GM23338 (cell line): ENCODE measurements around the gene RNF115.

Source experiments
- CREB1 ChIP-seq: fragments of 250-450 bp; sonication (Bioruptor Pico); IDR thresholded peaks from 2 replicates; pipeline ENCODE4 v1.5.0; 2020; ENCODE audit warnings: low read depth, mild to moderate bottlenecking, moderate library complexity
- EZH2 ChIP-seq: fragments of 200-600 bp; sonication (generic); IDR thresholded peaks from one replicate; pipeline ENCODE4 v1.8.0; 2017; ENCODE audit warnings: antibody characterized with exemption, mild to moderate bottlenecking, low read depth; ENCODE audit not compliant: unreplicated experiment
- POLR2AphosphoS5 ChIP-seq: IDR thresholded peaks from 2 replicates; pipeline ENCODE4 v1.6.1; 2016; ENCODE audit warnings: antibody characterized with exemption, low read depth
- TF ChIP-seq, protein P1 (sequence below): IDR thresholded peaks from one replicate; pipeline ENCODE4 v1.6.1; 2018; ENCODE audit warnings: antibody characterized with exemption; ENCODE audit not compliant: unreplicated experiment
- TF ChIP-seq, protein P2 (sequence below), 2 experiments: fragments of 200-600 bp in 1 of 2; sonication (generic) in 1 of 2; conservative IDR thresholded peaks; 2 replicates each; pipeline versions ENCODE4 v1.5.1 to v1.6.1; 2016 to 2017; ENCODE audit warnings: antibody characterized with exemption in 2 of 2, low read depth in 2 of 2, mild to moderate bottlenecking in 2 of 2, moderate library complexity in 1 of 2

DNA sequence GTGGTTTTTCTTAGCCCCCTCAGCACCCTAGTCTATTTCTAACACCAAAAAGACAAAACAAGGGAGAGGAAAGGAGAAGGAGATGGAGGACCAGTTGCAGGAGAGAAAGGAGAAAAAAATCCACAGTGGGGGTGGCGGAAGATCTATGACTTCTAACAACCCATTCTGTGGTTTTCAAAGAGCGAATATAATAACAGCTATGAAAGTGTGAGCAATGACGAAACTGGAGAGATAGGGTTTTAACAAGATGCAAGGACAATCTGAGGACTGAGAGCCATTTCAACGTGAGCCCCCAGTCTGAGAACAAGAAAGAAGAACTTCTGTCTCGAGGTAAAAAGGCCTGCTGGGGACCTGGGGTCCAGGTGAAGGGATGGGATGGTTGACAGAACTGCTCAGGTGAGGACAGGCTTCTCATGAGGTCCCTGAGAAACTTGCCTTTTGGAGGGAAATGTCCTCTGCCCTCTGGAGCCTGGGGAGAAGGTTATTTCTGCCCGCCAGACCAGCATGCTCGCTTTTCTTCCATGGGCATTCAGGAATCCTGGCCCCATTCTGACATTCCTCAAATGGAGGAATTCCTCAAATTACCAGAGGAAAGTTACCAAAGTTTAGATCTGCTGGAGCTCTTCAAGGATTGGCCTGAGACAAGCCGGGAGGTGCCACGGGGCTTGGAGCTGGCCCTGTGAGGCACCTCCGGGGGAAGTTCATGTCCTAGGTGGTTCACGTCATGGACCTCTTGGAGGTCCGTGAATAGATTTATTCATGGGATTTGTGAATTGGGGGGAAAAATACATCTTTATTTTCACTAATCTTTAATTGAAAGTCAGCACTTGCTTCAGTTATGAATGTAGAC, 104.4 kb downstream of the RNF115 start, which contains the start of gene CD160:
- TF ChIP-seq, protein P1, sequence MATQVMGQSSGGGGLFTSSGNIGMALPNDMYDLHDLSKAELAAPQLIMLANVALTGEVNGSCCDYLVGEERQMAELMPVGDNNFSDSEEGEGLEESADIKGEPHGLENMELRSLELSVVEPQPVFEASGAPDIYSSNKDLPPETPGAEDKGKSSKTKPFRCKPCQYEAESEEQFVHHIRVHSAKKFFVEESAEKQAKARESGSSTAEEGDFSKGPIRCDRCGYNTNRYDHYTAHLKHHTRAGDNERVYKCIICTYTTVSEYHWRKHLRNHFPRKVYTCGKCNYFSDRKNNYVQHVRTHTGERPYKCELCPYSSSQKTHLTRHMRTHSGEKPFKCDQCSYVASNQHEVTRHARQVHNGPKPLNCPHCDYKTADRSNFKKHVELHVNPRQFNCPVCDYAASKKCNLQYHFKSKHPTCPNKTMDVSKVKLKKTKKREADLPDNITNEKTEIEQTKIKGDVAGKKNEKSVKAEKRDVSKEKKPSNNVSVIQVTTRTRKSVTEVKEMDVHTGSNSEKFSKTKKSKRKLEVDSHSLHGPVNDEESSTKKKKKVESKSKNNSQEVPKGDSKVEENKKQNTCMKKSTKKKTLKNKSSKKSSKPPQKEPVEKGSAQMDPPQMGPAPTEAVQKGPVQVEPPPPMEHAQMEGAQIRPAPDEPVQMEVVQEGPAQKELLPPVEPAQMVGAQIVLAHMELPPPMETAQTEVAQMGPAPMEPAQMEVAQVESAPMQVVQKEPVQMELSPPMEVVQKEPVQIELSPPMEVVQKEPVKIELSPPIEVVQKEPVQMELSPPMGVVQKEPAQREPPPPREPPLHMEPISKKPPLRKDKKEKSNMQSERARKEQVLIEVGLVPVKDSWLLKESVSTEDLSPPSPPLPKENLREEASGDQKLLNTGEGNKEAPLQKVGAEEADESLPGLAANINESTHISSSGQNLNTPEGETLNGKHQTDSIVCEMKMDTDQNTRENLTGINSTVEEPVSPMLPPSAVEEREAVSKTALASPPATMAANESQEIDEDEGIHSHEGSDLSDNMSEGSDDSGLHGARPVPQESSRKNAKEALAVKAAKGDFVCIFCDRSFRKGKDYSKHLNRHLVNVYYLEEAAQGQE = no peak
- TF ChIP-seq, protein P2, sequence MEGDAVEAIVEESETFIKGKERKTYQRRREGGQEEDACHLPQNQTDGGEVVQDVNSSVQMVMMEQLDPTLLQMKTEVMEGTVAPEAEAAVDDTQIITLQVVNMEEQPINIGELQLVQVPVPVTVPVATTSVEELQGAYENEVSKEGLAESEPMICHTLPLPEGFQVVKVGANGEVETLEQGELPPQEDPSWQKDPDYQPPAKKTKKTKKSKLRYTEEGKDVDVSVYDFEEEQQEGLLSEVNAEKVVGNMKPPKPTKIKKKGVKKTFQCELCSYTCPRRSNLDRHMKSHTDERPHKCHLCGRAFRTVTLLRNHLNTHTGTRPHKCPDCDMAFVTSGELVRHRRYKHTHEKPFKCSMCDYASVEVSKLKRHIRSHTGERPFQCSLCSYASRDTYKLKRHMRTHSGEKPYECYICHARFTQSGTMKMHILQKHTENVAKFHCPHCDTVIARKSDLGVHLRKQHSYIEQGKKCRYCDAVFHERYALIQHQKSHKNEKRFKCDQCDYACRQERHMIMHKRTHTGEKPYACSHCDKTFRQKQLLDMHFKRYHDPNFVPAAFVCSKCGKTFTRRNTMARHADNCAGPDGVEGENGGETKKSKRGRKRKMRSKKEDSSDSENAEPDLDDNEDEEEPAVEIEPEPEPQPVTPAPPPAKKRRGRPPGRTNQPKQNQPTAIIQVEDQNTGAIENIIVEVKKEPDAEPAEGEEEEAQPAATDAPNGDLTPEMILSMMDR (conservative IDR thresholded peaks at IDR 0.05; ENCODE audit: low read depth in 2 of 2) = no peak
- no peak for TF ChIP-seq EZH2
- TF ChIP-seq POLR2AphosphoS5 = no peak
- no peak for TF ChIP-seq CREB1 (CRISPR knock-in tag)
